MV-4-11 (cell line): Measurements from ENCODE around the gene ENTPD2.
"Not testable (repeated sequence)": the region's sequence is repeated elsewhere in the genome, so short reads cannot be mapped to it uniquely, and the experiment has no call there.

Experiments
- DNase-seq: peaks from one replicate; lab custom pipeline; 2025; lab: John Stamatoyannopoulos, UW

The ENTPD2 gene

DNA sequence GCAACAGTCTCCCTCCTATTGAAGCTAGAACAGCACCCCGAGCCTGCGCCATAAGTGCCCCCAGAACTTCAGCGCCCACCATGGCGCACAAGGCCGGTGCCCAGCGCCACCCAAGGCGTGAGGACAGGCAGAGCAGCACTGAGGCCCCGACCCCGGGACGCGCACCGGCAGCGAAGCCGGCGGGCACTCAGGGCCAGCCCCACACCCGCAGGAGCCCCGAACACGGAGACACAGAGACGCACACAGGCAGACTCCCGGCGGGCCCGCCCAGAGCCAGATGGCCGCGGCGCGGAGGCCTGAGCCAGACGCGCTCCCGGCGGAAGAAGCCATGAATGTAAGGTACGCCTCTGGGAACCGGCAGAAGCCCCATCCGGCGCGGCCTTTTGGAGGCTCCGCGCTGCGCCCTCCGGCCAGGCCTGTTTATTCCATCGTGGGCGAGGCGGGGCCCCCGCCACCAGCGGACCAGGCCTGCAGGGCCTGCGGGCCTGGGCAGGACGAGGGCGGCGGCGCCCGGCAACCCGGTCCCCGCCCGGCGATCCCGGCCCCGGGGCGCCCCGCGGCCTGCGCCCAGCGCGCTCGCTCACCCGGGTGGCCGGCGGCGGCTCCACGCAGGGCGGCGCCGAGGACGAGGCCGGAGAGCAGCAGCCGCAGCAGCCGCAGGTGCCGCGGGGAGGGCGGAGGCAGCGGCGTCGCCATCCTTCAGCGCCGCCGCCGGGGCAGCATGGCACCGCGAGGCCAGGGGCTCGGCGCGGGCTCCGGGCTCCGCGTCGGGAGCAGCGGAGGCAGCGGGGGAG is 8.4 kb downstream of the ENTPD2 start:
- DNase-seq: no peak

DNA sequence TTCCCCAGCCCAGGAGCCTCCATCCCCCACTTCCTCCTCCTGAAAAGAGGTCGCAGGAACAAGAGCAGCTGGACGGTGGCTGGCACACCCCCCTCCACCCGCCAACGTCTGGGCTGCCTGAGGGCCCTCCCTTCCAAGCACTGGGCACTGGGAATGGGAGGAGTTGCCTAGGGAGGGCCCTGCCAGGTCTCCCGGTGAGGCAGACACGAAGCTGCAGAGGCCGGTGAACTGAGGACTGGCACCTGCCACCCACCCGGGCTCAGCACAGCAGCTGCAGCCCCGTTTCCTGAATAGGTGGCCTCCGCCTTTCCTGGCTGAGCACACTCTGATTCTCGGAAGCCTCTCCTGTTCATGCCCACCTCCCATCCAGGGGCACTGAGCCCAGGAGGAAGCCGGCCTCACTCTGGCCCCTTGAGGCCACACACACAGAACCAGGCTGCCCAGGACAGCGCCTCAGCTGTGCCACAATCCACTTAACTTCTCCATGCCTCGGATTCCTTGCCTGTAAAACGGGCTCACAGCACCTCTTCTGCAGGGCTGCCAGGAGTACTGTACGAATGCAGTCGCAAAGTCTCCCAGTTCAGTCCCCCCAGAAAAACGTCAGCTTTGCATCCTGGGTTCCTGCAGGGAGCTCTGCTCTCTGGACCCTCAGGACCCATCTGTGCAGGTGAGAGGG is 9.2 kb downstream of the ENTPD2 start:
- DNase-seq: no peak

DNA sequence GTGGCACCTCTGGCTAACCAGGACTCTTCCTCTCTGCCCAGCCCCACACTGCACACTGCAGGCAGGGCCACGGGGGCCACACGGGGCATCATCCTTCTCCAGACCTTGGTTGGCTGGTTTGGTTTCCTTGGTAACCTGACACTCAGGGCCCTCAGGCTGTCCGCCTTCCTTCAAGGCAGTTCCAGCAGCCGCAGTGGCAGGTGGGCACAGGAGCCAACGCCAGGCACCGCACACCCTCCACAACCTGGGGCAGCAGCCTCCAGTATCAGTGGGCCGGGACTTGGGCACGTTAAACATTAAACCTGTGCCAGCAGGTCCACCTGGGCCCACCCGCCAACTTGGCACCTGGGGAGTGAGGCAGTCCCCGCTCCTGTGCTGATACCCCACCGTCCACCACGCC is 9.8 kb downstream of the ENTPD2 start:
- DNase-seq: no peak

DNA sequence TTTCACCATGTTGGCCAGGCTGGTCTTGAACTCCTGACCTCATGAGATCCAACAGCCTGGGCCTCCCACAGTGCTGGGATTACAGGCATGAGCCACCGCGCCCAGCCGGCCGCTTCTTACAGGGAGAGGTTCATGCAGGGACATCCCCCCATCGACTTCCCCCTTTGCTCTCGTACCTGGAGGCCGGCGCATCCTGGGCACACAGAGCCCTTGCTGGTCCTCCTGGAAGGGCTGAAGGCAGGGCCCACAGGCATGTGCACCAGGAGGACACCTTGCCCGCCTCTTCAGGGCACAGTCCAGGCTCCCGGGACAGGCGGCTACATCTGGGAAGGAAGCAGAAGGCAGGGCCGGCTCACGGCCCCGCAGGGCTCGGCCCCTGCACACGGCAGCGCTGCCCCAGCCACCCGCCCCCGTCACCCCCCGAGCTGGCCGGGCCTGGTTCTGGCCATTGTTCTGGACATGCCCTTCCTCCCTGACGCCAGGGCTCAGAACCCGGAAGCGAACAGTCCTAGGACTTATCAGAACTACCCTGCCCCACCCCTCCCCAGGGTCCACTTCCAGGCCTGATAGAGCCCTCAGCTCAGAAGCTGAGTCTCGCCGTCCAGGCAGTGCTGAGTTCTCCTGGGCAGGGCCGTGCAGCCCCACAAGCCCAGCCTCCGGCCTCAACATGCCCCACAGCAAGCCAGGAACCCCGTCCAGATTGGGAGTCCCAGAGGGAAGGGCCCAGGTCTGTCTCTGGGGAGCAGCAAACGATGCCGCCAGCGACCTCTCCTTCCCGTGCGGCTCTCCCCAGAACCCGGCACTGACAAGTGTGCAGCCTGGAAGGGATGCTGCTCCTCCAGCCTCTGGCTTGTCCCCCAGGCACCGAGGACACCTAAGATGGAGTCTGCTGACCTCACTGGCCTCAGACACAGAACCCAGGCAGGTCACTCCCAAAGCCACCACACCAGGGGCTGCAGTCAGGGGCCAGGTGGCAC is 10.8 kb downstream of the ENTPD2 start:
- no peak for DNase-seq

DNA sequence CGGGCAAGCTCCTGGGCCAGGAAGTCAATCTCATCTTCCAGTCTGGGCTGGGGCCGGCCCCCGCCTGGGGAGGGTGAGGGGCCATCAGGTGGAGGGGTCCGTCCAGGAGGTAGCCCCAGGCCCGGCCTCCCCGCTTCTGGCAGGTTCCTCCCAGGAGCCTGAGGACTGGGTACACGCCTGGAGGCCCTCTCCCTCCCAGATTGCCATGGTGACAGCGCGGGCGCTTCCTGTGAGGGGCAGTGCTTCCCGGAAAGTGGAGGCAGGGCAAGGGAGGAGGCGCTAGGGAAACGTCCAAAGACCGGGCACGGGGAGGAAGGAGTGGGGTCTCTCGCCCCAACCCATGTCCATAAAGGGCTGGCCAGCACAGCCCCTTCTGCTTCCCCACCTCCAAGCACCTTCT is 12.7 kb downstream of the ENTPD2 start:
- DNase-seq: no peak

DNA sequence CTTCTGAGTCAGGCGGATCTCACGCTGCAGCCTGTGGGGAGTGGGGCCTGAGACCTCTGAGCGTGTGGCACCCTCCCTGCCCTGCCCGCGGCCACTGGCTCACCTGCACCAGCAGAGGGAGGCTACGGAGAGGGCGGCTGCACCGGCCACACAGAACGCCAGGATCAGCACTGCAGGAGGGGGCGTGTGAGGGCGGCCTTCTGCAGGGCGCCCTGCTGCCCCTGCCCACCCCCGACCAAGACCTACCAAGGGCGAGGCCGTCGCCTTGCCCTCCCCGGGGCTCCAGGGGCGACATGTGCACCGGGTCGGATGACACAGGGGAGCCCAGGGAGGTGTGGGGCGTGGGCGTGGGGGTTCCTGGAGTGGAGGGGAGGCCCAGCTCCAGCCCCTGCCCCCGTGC is 13.3 kb downstream of the ENTPD2 start:
- no peak for DNase-seq

DNA sequence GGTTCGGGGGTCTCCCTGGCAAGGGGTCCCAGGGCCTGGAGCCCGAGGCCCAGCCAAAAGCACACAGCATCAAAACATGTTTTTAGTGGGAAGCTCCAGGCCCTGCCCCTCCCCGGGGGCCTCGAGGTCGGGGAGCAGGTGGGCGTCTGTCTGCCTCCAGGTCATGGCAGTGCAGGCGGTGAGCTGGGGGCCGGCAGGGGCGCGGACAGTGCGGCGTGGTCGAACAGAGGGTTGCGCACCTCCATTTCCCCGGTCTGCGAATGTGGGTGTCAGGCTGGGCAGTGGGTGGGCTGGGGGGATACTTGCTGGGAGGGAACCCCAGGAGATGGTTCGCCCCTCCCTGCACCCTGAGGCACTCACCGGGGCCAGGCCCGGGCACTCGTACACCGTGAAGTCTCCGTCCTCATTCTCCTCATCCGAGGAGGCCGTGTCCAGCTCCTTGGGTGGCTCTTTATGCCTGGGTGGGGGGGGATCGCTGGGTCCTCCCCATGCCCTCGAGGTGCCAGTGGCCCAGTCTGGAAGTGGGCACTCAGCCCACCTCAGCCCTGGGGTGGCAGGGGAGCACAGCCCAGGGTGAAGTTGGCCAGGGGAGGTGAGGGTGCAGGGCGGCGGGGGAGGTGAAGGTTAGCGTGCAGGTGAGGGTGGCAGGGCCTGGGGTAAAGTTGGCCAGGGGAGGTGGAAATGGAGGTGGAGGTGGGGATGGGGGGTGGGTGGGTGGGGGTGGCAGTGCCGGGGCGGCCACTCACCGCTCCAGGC is 14.1 kb downstream of the ENTPD2 start:
- DNase-seq: no peak

DNA sequence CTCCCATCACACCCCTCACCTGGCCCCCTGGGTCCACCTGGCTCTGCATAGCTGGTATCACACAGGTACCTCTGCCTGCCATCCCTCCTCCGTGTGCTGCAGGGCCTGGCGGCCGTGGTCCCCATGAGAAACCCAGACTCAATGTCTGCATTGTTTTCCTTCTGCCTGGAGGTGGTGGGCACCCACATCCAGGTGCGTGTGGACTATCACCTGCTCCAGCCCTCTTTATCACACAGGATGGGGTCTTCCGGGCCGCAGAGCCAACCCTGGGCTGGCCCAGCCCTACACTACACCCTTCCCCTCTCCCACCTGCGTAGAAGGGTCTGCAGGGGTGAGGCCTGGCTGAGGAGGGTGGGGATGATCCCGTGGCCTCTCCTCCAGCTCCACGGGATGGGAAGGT is 14.9 kb downstream of the ENTPD2 start:
- DNase-seq: no peak

DNA sequence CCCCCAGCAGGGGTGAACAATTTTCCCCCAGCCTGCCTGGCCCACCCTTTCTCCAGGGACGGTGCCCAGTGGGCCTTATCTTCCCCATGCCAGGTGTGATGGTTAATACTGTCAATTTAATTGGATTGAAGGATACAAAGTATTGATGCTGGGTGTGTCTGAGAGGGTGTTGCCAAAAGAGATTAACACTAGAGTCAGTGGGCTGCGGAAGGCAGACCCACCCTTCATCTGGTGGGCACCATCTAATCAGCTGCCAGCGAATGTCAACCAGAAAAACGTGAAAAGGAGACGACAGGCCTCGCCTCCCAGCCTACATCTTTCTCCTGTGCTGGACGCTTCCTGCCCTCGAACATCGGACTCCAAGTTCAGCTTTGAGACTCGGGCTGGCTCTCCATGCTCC is 16.4 kb downstream of the ENTPD2 start:
- no peak for DNase-seq

DNA sequence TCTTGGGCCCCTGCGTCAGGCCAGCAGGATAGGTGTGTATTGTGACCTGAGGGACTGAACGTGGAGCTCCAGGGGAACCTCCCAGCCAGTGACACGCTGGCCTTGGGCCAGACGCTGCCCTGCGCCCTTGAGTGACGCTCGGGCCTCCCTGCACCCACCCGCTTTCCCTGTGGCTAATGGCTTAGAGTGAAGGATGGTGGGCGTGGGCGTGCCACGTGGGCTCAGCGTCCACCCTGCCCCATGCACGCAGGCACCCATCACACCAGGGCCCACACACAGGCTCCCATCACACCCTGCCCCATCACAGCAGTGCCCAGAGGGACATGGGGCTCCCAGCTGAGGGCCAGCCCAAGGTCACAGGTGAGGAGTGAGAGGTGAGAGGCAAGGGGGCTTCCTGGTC is 16.8 kb downstream of the ENTPD2 start:
- no peak for DNase-seq

DNA sequence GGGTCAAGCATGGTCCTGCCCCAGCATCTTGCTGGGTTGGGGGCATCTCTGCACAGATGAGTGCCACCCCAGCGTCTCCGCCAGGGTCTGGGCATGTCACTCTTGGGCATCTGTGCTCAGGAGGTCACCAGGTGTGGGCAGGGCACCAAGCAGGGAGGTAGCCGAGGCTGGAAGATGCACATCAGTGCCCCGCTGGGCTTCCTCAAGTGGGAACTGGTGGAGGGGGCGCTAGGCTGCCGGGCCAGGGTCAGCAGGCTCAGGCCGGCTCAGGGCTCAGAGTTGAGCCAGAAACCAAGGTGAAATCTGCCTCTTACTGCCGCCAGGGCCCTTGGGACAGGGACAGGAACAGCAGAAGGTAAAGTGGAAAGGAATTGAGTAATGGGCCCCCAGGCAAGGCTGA is 17.9 kb downstream of the ENTPD2 start:
- no peak for DNase-seq

DNA sequence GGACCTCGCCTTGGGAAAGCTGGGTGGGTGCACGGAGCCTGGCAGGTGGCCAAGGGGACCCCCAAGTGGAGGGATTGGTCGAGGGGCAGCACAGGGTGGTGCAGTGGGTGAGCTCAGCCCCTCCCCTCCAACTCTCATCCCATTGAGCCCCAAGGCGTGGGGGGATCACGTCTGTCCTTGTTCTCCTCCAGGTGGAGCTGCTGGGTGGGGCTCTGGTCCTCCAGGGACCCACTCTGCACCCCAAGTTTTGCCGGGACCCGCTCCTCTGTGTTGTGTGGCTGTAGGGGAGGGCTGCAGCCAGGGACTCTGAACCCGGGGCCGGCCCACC is 18.4 kb downstream of the ENTPD2 start:
- DNase-seq: no peak

DNA sequence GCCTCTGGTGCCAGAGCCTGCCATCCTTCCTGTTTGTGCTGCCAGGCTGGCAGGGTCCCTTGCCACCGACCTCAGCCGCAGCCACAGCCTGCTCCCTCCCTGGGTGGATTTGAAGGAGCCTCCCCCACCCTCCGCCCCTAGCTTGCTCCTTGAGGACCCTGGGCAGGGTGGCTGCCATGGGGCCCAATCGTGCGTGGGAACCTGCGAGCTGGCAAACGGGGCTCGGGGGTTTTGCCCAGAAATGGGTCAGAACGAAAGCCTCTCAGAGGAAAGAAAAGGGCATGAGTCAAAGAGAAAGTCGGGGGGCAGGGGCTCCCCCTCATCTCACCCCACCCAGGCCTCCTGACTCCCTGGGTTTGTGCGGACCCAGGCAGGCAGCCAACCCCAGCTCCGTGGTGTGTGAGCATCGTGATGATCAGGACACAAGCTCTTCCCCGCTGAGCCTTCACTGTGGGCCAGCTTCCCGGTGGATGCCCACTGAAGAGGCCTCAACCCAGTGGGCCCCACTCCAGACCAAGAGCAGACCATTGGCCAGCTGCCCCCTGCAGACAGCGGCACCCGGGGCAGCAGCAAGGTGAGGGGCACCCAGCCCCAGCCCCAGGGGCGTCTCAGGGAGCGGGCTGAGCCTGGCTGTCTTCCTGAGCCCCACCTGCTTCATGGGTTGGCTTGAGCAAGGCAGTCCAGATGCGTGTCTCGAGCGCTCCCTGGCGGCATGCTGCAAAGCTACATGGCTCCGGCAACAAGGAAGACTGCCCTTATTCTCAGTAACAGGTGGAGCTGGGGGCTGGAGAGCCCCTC is 19.0 kb downstream of the ENTPD2 start:
- DNase-seq: peak; percentile 82

DNA sequence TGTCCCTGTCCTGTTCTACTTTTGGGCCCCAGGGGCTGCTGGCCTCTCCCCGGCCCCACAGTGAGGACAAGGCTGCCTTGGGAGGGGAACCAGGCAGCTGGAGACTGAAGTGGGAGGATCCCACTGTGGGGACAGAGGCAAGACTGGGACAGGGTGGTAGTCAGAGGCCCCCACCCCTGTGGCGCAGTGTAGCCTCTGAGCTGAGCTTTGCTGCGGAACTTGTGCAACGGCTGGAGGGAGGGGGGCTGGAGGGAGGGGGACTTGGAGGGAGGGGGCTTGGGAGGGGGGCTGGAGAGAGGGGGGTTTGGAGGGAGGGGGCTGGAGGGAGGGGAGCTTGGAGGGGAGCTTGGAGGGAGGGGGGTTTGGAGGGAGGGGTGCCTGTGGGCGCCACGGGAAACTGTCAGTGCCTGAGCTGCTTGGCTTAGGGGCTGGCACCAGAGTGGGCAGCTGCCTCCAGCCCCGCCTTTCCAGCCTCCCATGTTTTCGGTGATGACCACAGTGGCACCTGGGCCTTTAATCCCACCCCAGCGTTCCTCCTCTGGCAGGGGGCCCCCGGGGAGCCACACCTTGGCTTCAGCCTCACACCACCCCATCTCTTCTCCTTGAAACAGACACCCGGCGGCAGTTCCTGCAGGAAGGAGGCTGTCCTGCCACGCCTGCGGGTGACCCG is 19.7 kb downstream of the ENTPD2 start:
- DNase-seq: peak; percentile 82

DNA sequence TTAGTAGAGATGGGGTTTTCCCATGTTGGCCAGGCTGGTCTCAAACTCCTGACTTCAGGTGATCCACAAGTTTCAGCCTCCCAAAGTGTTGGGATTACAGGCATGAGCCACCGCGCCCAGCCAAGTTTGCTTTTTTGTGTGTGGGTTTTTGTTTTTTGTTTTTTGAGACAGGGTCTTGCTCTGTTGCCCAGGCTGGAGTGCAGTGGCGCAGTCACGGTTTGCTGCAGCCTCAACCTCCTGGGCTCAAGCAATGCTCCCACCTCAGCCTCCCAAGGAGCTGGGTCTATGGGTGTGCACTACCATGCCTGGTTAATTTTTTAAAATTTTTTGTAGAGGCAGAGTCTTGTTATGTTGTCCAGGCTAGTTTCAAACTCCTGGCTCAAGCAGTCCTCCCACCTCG is 20.4 kb downstream of the ENTPD2 start:
- not testable (repeated sequence) for DNase-seq

DNA sequence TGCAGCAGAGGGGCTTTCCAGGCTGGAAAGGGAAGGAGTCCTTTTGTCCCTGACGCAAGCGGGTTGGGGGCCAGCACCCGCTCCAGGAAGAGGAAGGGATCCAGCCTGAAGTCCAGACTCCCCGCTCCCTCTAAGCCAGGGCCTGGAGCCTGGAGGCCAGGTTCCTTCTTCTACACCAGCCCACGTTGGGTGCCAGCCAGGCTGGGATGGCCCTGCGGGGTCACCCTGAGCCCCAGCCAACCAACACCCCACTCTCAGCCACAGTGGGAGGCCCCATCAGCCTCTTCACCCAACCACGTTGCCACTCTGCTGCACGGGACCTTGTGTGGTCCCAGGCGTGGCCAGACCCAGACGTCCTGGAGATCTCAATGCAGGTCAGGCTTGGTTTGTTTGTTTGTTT is 21.0 kb downstream of the ENTPD2 start:
- peak; percentile 90 for DNase-seq

DNA sequence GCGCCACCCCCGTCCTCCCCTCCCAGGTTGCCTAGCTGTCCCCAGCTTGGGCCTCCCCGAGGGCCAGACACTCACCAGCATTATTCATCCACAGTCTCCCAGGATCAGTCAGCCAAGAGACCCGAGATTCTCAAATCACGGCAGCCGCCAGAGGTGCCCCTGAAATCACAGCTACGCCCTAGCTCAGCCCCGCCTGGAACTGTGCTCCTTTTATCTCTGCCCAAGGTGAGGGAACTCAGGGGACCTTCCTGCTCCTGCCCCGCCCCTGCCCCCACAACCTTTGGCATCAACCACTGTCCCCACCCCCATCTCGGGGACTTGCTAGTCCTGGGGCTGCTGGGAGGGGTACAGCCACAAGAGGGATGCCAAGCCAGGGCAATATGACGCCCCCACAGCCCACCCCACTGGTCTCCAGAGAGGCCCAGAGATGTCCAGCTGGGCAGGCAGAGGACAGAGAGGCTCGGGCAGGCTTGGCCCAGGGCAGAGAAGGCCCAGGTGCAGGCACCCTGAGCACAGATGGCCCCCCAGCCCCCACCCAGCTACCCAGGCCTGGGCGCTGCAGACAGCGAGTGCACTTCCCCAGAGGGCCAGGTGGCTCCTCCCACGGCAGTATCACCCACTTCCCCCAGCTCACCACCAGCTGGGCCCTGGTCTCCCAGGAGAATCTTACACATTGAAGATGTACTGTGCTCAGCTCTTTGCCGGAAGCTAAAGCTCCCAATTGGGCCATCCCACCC is 21.8 kb downstream of the ENTPD2 start, which contains the start of gene FUT7:
FUT7 (minus strand) TSS at position 185 of the 737 bp plus-strand sequence; CDS start at position 88, 97 bp downstream.
- peak; percentile 76 for DNase-seq

DNA sequence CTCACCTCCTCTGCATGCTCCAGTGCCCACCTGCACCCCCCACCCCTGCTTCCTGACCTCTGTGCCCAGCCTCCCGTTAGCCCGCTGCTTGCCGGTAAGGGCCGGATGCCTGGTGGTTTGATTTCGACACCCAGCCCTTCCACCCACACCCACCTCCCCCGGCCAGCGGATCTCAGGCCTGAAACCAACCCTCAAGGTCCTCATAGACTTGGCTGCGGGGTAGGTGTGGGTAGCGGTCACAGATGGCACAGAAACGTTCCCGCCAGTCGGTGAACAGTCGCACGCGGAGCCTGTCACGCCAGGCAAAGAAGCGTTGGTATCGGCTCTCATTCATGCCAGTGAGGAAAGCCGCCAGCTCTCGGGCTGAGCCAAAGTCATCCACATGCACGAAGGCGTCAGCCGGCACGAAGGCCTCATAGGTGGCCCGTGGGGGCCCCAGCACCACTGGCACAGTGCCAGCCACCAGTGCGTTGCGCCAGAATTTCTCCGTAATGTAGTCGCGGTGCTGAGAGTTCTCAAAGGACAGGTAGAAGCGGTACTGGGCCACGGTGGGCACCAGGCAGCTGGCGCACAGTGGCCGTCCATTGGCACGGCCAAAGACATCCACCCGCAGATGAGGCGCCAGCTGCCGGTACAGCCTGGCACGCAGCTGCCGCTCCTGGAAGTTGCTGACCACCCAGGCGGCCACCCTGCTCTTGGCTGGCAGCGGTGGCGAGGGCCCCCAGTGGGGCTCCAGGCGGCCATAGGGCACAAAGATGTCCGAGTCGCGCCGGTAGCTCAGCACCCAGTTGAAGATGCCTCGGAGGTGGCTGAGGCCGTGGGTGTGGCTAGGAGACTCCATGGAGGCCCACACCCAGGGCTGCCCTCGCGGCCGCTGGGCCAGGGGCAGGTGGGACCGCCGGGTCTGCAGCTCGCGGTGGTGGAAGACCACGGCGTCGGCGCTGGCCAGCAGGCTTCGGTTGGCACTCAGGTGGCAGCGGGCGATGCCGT is 23.0 kb downstream of the ENTPD2 start:
- peak; percentile 91 for DNase-seq
